CD4-positive, alpha-beta T cell treated with Interleukin-17A for 4 hours (primary cell): ENCODE data around the gene GPR146.
"Not testable (repeated sequence)": the region's sequence is repeated elsewhere in the genome, so short reads cannot be mapped to it uniquely, and the experiment has no call there.

ENCODE experiments used
- DNase-seq: peaks from one replicate; pipeline ENCODE4 v3.0.0-alpha.2; 2020; ENCODE audit warnings: mixed read lengths

GPR146 gene, protein sequence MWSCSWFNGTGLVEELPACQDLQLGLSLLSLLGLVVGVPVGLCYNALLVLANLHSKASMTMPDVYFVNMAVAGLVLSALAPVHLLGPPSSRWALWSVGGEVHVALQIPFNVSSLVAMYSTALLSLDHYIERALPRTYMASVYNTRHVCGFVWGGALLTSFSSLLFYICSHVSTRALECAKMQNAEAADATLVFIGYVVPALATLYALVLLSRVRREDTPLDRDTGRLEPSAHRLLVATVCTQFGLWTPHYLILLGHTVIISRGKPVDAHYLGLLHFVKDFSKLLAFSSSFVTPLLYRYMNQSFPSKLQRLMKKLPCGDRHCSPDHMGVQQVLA

DNA sequence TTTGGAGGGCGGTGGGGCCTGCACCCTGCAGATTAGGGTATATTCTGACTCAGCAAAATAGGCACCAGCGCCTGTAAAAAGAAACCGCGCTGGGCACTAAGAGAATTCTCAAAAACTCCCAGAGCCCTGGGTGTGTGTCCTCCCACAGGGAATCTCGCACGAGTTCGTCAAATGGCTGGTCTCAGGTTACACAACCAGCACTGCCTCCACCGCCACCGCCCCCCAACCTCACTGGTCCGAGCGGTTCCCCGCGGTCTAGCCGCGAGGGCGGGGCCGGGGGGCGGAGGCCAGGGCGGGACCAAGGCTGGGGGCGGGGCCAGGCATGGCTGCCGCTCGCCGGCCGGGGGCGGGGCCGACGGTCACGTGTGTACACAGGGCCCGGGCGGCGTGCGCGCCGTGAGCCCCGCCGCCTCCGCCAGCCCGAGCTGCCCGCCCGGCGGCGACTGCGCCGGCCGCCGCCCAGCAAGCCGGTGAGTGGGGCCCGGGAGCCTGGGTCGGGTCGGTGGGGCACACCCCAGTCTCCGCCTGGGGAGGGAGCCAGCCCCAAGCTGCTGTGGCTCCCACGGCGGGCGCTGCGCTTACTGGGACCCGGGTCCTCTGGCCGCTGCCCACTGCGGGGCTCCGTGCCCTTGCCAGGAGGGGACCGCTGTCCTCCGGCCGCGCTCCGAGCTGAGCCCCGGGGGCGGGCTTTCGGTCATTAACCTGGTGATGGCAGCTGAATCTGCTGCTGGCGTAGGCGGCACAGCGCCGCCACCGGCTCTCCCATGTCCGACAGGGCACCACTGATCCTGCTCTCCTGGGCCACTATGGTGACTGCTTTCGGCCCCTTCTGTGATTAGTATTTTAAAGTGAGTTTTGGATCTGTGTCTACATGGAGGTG lies at the start of gene GPR146:
TSS of gene GPR146 (plus strand) at position 358 of the 880 bp plus-strand sequence. CDS start 12,970 bp downstream, outside the sequence.
- DNase-seq: peak; percentile 95

DNA sequence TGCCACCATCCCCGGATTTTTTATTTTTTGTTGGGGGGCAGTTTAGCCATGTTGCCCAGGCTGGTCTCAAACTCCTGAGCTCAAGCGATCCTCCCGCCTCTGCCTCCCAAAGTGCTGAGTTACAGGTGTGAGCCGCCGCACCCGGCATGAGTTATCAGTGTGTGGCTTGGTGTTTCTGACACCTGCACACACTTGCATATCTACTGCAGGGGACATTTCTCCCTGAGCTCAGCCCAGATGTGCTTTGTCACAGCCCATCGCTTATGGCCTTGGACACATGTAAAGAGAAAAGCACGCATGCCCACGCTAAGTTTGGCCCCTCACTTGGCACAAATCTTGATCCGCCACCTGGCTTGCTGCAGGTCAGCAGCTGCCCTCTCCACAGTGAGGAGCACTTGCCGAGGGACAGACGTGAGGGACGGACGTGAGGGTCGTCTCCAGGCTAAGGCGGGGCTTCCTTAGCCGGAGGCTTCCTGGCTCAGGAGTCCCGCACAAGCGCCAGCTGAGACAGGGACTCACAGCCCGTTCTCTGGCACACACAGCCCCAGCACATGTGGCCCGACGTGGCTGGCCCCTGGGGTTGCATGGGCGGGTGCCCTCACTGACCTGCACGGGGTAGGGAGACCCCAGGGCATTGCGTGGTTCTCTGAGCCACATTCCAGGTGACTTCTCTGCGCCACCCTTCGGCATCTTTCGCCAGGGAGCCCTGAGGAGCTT lies 49.6 kb upstream of the GPR146 start:
- DNase-seq: no peak

- DNase-seq: no peak
Observed at GRCh38 chr7:995571-995970, 48.8 kb upstream of the GPR146 start.

GRCh38 chr7:996079-996872 lies 48.1 kb upstream of the GPR146 start:
- no peak for DNase-seq

- no peak for DNase-seq
Observed at GRCh38 chr7:997404-998395, 46.6 kb upstream of the GPR146 start.

DNA sequence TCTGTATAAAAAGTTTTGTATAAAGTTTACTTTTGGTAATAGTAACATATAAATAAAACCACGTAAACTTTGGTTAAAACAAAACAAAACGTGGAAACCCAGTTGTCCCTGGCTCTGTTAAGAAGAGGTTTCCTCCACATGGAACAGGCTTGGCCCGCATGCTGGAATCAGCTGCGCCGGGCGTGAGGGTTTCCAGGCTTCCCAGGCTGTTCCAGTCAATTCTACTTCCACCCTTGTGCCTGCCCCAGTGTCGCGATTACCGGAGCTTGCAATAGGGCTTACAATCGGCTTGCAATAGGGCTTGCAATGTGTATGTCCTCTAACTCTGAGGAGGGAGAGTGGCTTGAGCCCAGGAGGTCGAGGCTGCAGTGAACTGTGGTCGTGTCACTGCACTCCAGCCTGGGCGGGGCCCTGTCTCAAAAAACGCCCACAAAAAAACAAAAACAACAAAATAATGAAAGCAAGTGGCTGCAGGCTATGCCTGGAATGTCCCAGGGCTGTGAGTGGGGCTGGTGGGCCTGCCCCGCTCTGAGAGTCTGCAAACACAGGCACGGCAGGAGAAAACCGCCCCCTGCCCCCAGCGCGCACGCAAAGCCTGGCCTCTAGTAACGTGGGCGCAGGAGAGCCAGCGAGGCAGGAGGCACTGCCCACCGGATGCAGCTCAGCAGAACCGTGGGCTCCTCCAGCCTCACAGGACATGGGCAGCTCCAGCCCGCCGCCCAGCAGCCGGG lies 45.0 kb upstream of the GPR146 start:
- no peak for DNase-seq

DNA sequence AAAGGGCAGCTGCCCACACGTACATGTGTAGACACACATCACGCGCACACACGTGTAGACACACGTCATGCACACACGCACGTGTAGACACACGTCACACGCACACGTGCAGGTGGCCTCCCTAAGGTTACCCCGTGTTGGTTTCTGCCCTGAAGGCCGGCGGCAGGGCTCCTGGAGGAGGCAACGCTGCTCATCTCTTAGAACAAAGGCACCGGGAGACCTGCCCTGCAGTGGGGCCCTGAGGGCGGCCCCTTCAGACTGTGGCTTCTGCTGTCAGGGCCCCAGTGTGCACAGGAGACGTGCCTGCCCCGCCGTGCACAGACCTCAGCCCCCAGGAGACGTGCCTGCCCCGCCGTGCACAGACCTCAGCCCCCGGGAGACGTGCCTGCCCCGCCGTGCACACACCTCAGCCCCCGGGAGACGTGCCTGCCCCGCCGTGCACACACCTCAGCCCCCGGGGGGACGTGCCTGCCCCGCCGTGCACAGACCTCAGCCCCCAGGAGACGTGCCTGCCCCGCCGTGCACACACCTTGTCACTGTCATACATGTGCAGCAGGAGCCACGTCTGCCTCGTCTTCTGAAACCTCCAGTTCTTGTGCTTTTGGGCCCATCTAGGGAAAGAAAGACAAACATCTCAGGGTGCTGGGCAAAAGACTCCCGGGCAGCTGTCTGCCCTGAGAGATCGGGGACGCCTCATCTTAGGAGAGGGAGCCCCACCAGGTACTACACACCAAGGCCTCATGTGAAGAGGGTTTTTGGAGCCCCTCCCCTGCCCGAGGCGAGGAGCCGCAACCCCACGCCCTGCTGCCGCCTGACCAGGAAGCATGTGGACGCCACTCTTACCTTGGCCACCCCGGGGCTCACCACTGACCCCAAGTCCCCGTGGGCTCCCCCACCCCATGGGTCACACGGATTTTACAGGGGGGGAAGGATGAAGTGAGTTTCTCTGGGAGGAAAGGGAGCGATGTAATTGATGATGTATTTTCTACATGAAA lies 44.1 kb upstream of the GPR146 start:
- no peak for DNase-seq

- DNase-seq: not testable (repeated sequence)
Observed at GRCh38 chr7:1001069-1001770, 43.1 kb upstream of the GPR146 start.

GRCh38 chr7:1002026-1002425 lies 42.3 kb upstream of the GPR146 start:
- not testable (repeated sequence) for DNase-seq

- DNase-seq: not testable (repeated sequence)
Observed at GRCh38 chr7:1002445-1002844, 41.9 kb upstream of the GPR146 start.

DNA sequence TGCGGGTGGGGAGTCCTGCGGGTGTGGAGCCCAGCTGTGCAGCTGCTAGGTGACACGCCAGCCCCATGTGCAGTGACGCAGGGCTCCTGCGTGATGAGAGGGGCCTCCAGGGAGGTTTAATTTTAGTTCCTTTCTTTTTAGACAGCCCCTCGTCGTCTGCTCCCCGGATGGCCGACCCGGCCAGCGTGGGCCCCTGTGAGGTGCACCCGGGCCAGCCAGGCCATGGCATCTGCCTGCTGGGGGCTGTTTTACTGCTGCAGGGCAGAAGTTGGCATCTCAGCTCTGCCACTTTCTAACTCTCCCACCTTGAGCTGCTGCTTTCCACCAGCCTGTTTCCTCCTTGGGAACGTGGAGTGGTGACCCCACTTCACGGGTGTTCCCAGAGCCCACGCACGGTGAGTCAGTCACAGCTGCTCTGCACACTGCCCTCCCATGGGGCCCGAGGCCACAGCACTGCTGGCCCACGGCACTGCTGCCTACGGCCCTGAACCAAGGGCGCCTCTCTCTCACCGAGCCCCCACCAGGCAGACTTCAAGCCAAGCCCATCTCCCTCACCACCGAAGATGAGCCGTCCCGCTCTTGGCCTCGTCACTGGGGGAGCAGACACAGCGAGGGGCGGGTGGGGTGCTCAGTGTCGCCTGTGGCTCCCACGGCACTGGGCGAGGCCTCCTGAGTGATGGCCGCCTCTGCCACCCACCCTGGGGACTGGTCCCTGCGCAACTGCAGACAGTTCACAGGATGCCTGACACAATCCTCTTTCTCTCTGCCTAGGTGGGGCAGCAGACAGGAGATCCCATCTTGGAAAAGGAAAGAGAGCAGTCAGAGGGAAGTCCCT lies 40.1 kb upstream of the GPR146 start:
- no peak for DNase-seq

- no peak for DNase-seq
Observed at GRCh38 chr7:1005303-1005702, 39.0 kb upstream of the GPR146 start.

- DNase-seq: no peak
Observed at GRCh38 chr7:1007901-1008300, 36.4 kb upstream of the GPR146 start.

DNA sequence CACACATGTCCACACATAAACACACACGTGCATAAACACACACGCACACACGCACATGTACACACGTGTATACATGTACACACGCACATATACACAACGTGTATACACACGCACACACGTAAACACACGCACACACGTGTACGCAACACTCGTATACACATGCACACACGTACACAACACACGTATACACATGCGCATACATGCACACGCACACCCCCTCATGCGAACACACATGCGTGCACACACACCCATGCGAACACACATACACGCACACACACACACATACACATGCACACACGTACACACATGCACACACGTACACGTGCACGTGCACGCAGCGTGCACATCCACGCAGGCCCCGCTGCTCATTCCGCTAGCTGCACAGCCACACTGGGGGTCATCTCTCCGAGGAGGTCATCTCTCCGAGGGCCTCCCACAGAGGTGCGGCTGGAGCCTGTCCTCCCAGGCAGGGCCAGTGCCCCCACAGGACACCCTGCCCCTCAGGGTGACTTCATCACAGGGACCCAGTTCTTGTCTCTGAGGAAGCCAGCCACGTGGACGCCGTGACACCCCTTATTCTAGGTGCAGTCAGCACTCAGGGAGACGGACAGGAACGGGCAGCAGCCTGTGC lies 35.5 kb upstream of the GPR146 start:
- DNase-seq: no peak

- no peak for DNase-seq
Observed at GRCh38 chr7:1009747-1010146, 34.6 kb upstream of the GPR146 start.

DNA sequence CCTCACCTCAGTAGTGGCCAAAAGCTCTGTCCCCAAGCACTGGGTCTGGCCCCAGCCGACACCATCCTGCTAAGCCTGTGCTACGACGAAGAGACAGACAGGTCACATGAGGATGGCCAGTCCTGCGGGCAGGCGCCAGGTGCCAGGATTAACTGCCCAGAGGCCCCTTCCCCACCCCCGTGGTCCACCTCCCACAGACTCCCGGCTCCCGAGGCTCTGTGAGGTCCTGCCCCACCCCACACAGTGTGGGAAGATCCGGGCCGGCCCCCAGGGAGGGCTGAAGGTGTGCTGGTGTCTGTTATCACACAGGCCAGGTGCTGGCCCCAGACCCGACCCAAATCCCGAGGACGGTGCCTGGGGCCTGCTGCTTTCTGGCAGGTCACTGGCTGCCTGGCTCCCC lies 34.1 kb upstream of the GPR146 start:
- no peak for DNase-seq
